Kidney (tissue), 14 donors: ENCODE results near the gene BLOC1S4. TPM values are rescaled to one million over a fixed set of nuclear protein-coding genes. Genes with fewer than 3 reads are reported as not detected.
"Not testable (repeated sequence)": the region's sequence is repeated elsewhere in the genome, so short reads cannot be mapped to it uniquely, and the experiment has no call there.

Experiments used
- DNase-seq, 5 donors: peaks; one replicate each; pipeline ENCODE4 v3.0.0-alpha.2; 2013 to 2020
- FAIRE-seq: peaks from 2 replicates; lab custom pipeline; 2012; peaks lifted over from hg19 to GRCh38; lab: Jason Lieb, UNC
- H3K27ac ChIP-seq, 2 donors: one replicate each; pipeline ENCODE4 v1.7.0; 2013; ENCODE audit warnings: low read depth in 2 of 2, low read length in 2 of 2, inconsistent platforms in 1 of 2
- H3K27me3 ChIP-seq: one replicate; pipeline ENCODE4 v1.7.1; 2013; ENCODE audit warnings: low read length, inconsistent platforms; ENCODE audit not compliant: control insufficient read depth, insufficient read depth
- H3K36me3 ChIP-seq, 3 donors: one replicate each; pipeline versions ENCODE4 v1.7.0 to v1.7.1; 2013; ENCODE audit warnings: low read length in 3 of 3, control low read depth in 1 of 3, inconsistent platforms in 1 of 3; ENCODE audit not compliant: insufficient read depth in 3 of 3, control insufficient read depth in 2 of 3
- H3K4me1 ChIP-seq, 3 donors: one replicate each; pipeline versions ENCODE4 v1.7.0 to v1.7.1; 2013; ENCODE audit warnings: low read length in 3 of 3, inconsistent platforms in 1 of 3, low read depth in 1 of 3; ENCODE audit not compliant: control insufficient read depth in 2 of 3, insufficient read depth in 2 of 3
- H3K4me3 ChIP-seq, 3 donors: one replicate each; pipeline versions ENCODE4 v1.7.0 to v1.8.1; 2013; ENCODE audit warnings: low read length in 3 of 3, control low read depth in 1 of 3, inconsistent platforms in 1 of 3
- H3K9ac ChIP-seq, 3 donors: one replicate each; pipeline versions ENCODE4 v1.7.0 to v1.7.1; 2013; ENCODE audit warnings: low read length in 3 of 3, control low read depth in 1 of 3, inconsistent platforms in 1 of 3
- H3K9me3 ChIP-seq, 3 donors: one replicate each; pipeline versions ENCODE4 v1.7.0 to v1.7.1; 2013; ENCODE audit warnings: low read length in 3 of 3, control low read depth in 1 of 3, inconsistent platforms in 1 of 3; ENCODE audit not compliant: control insufficient read depth in 2 of 3, insufficient read depth in 1 of 3
- CTCF ChIP-seq: IDR thresholded peaks from 3 replicates; pipeline ENCODE4 v1.5.1; 2012; ENCODE audit warnings: mild to moderate bottlenecking, moderate library complexity, borderline replicate concordance; ENCODE audit not compliant: insufficient read depth; ENCODE audit errors: extremely low read depth
- intact Hi-C: fragments of 100-400 bp; cut with DNase I; formaldehyde crosslinking; loops from one replicate; pipeline ENCODE4 v1.11.1; 2022
- polyA plus RNA-seq: library from polyadenylated mRNA; stranded (reverse); fragments of 350-450 nt; fragmentation: Illumina TruSeq; extraction: RNeasy Lipid Tissue Mini Kit (QIAGEN cat#74804); gene quantifications from one replicate; pipeline ENCODE4 v1.2.3, GENCODE V29; 2014; ENCODE audit warnings: low read depth, low replicate concordance; ENCODE audit not compliant: insufficient read depth
- total RNA-seq: library from RNA; stranded (reverse); fragmentation: NEBNext Ultra II Directional; extraction: Animal tissue kit (Norgen Biotek cat#: 25700); gene quantifications from one replicate; pipeline ENCODE4 v1.2.1, GENCODE V29; 2021
- donor health status: control.
- donor health status: control.
- donor health status: control.
- donor health status: control.
- donor health status: control.
- donor health status: DM: yes; HTN: yes; CAD: no.
- donor health status: Normal renal cell carcinoma (clear cell type).

The BLOC1S4 gene
- total and polyA plus RNA-seq, 2 donors from 2014 or later, result 12.3 to 14.2 TPM

GRCh38 chr4:6753891-6754290, 37.9 kb downstream of the BLOC1S4 start:
- H3K27me3 ChIP-seq, result no peaks in the 10 kb centered on the region
- FAIRE-seq (no peak), DNase-seq (no peak)
- no peak overlapping the region for H3K4me3 ChIP-seq
- no peak overlapping the region for H3K27ac ChIP-seq
- no peak for TF ChIP-seq CTCF
- no peaks in the 10 kb centered on the region for H3K36me3 ChIP-seq
- H3K9ac ChIP-seq, result no peak overlapping the region
- intact Hi-C loops, result no loop called here
- no peaks in the 10 kb centered on the region for H3K9me3 ChIP-seq
- H3K4me1 ChIP-seq, result peaks cover 0 to 2% (median 0%) of the 10 kb centered on the region in 3 donors

- no peak overlapping the region for H3K9ac ChIP-seq
- TF ChIP-seq CTCF, result no peak
- H3K36me3 ChIP-seq, result no peaks in the 10 kb centered on the region
- FAIRE-seq (no peak), DNase-seq (no peak)
- intact Hi-C loops, result no loop called here
- no peaks in the 10 kb centered on the region for H3K9me3 ChIP-seq
- peaks cover 0 to 2% (median 0%) of the 10 kb centered on the region in 3 donors for H3K4me1 ChIP-seq
- H3K27me3 ChIP-seq, result no peaks in the 10 kb centered on the region
- H3K4me3 ChIP-seq, result no peak overlapping the region
- H3K27ac ChIP-seq, result no peak overlapping the region
Observed at GRCh38 chr4:6754481-6755087, 38.6 kb downstream of the BLOC1S4 start.

GRCh38 chr4:6755088-6755753, 39.2 kb downstream of the BLOC1S4 start:
- H3K4me3 ChIP-seq, result no peak overlapping the region
- H3K9me3 ChIP-seq, result no peaks in the 10 kb centered on the region
- DNase-seq, result no peak
- intact Hi-C loops, result no loop called here
- H3K4me1 ChIP-seq, result no peaks in the 10 kb centered on the region
- no peak for TF ChIP-seq CTCF
- no peak overlapping the region for H3K27ac ChIP-seq
- no peak overlapping the region for H3K9ac ChIP-seq
- FAIRE-seq, result no peak
- no peaks in the 10 kb centered on the region for H3K36me3 ChIP-seq
- H3K27me3 ChIP-seq, result no peaks in the 10 kb centered on the region

GRCh38 chr4:6756345-6756744, 40.4 kb downstream of the BLOC1S4 start:
- intact Hi-C loops, H3K9ac ChIP-seq, H3K27ac ChIP-seq, FAIRE-seq, H3K4me3 ChIP-seq, H3K4me1 ChIP-seq, DNase-seq, H3K36me3 ChIP-seq, H3K9me3 ChIP-seq, H3K27me3 ChIP-seq: not testable (repeated sequence)
